IPS DF 4.7 (cell line): ENCODE data around the gene NDUFB10.
"Not testable (repeated sequence)": the region's sequence is repeated elsewhere in the genome, so short reads cannot be mapped to it uniquely, and the experiment has no call there.

Experiments used
- DNase-seq: peaks from one replicate; pipeline ENCODE4 v3.0.0-alpha.2; 2013; ENCODE audit warnings: low spot score; ENCODE audit errors: extremely low read depth

NDUFB10 gene

DNA sequence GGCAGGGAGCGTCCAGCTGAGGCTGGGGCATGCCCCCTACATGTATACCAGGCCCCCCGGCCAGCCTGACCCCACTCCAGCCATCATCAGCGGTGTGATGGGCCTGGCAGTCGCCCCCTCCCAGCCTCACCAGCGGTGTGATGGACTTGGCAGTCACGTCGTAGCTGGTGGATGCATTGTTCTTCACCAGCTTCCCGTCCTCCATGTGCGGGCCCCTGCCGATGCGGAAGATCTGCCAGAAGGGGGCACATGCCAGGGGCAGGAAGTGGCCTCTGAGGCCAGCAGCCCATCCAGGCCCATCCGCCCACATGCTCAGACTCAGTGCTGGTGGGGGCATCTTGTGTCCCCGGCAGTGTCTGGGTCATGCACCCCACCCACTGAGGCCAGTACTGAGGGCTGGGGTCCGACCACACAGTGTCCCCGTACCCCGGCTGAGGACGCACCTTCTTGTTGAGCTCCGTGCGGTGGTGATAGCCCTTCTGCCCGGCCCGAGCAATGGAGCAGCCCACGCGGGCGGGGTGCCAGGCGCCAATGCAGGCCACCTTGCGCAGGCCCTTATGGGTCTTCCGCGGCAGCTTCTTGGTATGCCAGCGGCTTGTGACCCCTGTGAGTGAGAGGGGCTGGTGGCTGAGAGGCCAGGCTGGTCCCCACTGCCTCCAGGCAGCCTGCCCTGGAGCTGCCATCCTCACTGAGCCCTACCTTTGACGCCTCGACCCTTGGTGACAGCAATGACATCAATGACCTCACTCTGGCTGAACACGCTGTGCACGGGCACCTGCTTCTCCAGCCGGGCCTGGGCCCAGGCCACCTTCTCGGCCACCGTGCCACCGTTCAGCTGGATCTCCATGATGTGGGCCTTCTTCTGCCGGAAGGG is 12.6 kb upstream of the NDUFB10 start:
- DNase-seq: no peak

DNA sequence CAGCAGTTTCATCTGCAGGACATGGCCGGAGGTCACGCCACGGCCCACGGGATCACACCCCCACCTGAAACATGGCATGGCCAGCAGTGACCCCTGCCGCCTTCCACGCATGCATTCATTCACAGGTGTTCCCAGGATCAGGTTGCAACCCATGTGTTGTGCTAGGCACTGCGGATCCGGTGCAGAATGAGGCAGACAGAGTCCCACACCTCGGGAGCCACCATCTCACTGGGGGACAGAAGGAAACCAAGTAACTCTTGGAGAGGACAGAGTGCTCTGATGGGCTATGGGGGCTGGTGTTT is 12.0 kb upstream of the NDUFB10 start:
- no peak for DNase-seq

- no peak for DNase-seq
These were observed 9.8 kb upstream of the NDUFB10 start for GRCh38 chr16:1949507-1949906.

DNA sequence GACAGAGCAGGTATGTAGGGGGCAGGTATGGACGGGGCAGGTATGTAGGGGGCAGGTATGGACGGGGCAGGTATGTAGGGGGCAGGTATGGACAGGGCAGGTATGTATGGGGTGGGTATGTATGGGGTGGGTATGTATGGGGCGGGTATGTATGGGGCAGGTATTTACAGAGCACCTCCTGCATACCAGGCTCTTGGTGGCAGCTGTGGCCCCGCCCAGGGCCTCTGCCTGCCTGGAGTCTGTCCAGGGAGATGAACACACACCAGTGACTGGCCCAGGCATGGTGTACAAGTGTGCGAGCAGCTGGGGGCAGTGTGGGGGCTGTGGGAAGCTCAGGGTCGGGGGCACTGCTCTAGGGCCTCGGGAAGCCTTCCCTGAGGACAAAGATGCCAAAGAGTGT is 9.3 kb upstream of the NDUFB10 start:
- DNase-seq: no peak

GRCh38 chr16:1950559-1950958 is 8.8 kb upstream of the NDUFB10 start:
- DNase-seq: no peak

- DNase-seq: no peak
These were observed 5.6 kb upstream of the NDUFB10 start for GRCh38 chr16:1953734-1954133.

DNA sequence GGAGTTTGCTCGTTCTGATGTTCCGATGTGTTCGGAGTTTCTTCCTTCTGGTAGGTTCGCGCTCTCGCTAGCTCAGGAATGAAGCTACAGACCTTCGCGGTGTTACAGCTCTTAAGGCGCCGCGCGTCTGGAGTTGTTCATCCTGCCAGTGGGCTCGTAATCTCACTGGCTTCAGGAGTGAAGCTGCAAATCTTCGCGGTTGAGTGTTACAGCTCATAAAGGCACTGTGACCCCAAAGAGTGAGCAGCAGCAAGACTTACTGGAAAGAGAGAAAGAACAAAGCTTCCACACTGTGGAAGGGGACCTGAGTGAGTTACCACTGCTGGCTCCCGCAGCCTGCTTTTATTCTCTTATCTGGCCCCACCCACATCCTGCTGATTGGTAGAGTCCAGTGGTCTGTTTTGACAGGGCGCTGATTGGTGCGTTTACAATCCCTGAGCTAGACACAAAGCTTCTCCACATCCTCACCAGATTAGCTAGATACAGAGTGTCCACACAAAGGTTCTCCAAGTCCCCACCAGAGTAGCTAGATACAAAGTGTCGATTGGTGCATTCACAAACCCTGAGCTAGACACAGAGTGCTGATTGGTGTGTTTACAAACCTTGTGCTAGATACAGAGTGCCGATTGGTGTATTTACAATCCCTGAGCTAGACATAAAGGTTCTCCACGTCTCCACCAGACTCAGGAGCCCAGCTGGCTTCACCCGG is 1.8 kb upstream of the NDUFB10 start:
- DNase-seq: not testable (repeated sequence)

DNA sequence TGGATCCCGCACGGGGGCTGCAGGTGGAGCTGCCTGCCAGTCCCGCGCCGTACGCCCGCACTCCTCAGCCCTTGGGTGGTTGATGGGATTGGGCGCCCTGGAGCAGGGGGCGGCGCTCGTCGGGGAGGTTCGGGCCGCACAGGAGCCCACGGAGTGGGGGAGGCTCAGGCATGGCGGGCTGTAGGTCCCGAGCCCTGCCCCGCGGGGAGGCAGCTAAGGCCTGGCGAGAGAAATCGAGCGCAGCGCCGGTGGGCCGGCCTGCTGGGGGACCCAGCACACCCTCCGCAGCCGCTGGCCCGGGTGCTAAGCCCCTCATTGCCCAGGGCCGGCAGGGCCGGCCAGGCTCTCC is 1.2 kb upstream of the NDUFB10 start:
- DNase-seq: not testable (repeated sequence)

GRCh38 chr16:1958715-1959268 is 546 bp upstream of the NDUFB10 start:
- no peak for DNase-seq

DNA sequence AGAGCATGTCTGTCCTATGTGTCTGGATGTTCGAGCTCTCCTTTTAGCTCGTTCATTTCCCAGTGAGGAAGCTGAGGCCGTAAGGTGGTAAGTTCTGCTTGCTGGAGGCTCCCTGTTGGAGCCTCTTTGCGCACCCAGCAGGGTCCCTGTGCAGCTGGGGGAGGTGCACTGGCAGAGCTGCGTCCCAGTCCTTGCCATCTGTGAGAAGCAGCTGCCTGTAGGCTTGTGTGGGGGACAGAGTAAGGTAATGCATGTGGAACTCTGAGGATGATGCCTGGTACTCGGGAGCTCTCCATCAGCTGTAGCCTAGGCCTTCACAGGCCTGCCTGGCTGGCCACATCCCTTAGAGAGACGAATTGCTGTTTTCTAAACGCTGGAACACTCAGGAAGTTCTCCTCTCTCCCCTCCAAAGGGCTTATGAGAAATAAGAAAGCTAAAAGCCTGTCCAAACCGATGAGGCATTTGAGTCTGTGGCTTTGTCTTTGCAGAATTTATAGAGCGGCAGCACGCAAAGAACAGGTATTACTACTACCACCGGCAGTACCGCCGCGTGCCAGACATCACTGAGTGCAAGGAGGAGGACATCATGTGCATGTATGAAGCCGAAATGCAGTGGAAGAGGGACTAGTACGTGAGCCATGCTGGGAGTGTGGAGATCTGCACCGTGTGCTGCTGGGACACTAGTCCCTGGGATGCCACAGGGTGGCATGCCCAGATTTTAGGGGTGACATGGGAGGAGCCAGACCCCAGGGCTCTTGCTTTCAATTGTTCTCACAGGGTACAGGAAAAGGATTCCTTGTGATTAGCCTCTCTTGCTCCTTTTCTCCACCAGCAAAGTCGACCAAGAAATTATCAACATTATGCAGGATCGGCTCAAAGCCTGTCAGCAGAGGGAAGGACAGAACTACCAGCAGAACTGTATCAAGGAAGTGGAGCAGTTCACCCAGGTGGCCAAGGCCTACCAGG is 1.6 kb downstream of the NDUFB10 start:
- no peak for DNase-seq

DNA sequence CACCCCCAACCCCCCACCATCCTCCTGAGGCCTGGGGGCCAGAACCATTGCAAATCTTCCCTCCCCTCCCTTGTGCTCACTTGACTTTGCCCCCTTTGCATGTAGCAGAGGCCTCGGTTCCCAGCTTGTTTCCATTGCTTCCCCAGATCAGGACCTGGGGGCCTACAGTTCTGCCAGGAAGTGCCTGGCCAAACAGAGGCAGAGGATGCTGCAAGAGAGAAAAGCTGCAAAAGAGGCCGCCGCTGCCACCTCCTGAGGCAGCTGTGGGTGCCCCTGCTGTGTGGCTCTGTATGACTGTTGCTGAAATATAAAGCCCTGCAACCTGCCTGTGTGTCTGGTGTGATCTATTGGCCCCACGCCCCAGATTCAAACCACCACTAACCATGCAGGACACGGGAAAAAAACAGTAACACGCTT is 2.3 kb downstream of the NDUFB10 start:
- DNase-seq: no peak

- not testable (repeated sequence) for DNase-seq
These were observed 3.1 kb downstream of the NDUFB10 start for GRCh38 chr16:1962161-1963153.

- DNase-seq: no peak
These were observed 4.6 kb downstream of the NDUFB10 start for GRCh38 chr16:1963806-1964505.

DNA sequence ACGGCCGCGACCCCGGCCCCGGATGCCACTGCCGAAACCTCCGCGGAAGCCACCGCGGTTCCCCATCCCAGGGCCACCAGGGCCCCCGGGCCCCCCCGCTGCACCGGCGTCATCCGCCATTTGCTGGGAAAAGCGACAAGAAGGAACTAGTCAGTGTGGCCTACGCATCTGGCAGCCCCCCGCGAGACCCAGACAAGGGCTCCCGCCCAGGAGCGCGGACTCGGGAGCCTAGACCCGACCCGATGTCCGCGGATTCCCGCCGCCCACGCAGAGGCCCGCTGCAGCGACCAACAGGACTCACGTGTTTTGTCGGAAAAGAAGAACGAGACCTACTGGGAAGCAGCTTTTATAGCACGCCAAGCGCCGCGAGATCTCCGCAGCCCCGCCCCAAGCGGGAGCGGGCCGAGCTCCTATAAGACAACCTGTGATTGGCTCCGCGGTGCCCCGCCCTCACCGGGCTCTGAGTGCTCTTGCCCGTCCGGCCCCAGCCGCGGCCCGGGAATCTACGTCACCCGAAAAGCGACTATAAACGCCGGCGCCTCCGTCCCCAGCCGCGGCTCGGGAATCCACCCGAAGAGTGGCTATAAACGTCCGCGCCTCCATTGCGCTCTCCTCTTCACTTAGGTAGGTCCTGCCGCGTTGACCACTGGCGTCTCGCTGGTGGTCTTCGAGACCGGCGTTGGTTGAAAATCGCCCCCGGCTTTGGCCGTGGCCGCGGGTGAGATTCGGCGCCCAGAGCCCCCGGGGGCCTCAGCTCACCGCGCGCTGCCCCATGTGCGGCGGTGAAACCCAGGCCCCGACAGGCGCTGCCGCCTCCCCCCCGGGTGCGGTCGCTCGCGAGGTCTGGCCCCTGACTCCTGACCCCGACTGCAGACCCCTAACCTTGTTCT is 5.4 kb downstream of the NDUFB10 start, which contains the start of gene RPS2:
RPS2 (minus strand) TSS at position 321 of the 890 bp plus-strand sequence; CDS start at position 120, 201 bp downstream.
- no peak for DNase-seq

DNA sequence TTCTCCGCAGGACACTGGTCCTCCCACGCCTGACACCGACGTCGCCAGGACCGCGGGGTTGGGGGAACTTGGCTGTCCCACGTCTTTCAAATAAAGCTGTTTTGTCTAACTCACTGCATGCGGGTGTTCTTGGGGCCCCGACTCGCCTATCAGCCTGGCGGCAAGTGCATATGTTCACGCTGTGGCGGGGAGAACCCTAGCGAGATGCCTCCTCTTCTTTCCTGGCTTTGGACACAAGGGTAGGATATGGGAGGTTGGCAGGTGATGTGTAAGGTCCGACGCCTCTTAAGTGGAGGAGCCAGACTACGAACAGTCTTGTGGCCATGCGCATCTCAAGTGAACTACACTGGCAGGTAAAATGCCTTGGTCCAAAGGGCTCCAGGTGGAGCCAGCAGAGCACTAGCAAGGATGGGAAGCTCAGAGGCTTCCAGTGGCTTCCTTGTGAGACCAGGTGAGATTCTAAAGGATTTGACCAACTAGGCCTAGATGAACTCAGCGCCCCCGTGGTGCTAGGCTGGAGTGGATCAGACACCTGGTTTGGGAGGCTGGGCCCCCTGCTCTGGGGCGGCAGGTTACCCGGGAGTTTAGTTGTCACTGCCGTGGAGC is 6.2 kb downstream of the NDUFB10 start:
- DNase-seq: no peak

- no peak for DNase-seq
These were observed 7.1 kb downstream of the NDUFB10 start, which contains the start of gene RNF151 for GRCh38 chr16:1966460-1966859. Gene RNF151, plus strand, starts transcription at chr16:1966856. Its CDS starts 26 bp downstream, at chr16:1966882.

- DNase-seq: no peak
These were observed 9.0 kb downstream of the NDUFB10 start for GRCh38 chr16:1968146-1968953.
